ENCODE data around the gene TRNT1.

GRCh38 chr3:3165241-3165640, 38.5 kb downstream of the TRNT1 start:
- TF ChIP-seq, protein P1, sequence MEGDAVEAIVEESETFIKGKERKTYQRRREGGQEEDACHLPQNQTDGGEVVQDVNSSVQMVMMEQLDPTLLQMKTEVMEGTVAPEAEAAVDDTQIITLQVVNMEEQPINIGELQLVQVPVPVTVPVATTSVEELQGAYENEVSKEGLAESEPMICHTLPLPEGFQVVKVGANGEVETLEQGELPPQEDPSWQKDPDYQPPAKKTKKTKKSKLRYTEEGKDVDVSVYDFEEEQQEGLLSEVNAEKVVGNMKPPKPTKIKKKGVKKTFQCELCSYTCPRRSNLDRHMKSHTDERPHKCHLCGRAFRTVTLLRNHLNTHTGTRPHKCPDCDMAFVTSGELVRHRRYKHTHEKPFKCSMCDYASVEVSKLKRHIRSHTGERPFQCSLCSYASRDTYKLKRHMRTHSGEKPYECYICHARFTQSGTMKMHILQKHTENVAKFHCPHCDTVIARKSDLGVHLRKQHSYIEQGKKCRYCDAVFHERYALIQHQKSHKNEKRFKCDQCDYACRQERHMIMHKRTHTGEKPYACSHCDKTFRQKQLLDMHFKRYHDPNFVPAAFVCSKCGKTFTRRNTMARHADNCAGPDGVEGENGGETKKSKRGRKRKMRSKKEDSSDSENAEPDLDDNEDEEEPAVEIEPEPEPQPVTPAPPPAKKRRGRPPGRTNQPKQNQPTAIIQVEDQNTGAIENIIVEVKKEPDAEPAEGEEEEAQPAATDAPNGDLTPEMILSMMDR (conservative IDR thresholded peaks at IDR 0.05 in 1 of 2, IDR thresholded peaks at IDR 0.05 in 1 of 2; ENCODE audit: low read depth in 1 of 2, low read length in 2 of 2): no peak
- TF ChIP-seq EZH2 (IDR thresholded peaks at IDR 0.05; ENCODE audit: low read length, missing control alignments): no peak
